ENCODE data around the gene SLC5A9. TPM values are rescaled to one million over a fixed set of nuclear protein-coding genes. Genes with fewer than 3 reads are reported as not detected.
"Not testable (repeated sequence)": the region's sequence is repeated elsewhere in the genome, so short reads cannot be mapped to it uniquely, and the experiment has no call there.

Gene SLC5A9
- not detected in 2 replicates for total RNA-seq (2014; rRNA removed; shearing (Covaris generic))

- DNase-seq (ENCODE audit: low read depth), result no peak
Observed at GRCh38 chr1:48222501-48223242, at the start of gene SLC5A9. Gene SLC5A9, plus strand, starts transcription at chr1:48222716. Its CDS starts 21 bp downstream, at chr1:48222737.

DNA sequence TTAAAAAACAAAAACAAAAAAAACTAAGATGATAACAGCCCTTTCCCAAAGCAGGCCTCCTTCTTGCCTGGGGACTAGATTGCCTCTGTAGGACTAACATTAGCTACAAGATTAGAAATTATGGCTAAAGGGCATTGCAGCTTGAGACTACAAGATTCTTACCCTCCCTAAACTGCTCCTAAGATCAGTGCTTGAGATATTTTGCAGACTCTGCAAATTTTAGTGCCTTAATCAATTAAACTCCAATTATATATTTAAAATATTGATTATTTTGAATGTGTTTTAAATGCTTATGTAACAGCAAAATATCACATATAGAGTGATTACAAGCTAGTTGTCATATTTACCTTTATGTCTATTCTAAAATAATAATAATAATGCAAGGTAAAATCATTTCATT is 47.4 kb upstream of the SLC5A9 start:
- no peak for DNase-seq (ENCODE audit: low read depth)

GRCh38 chr1:48177257-48177656 is 45.3 kb upstream of the SLC5A9 start:
- no peak for DNase-seq (ENCODE audit: low read depth)

DNA sequence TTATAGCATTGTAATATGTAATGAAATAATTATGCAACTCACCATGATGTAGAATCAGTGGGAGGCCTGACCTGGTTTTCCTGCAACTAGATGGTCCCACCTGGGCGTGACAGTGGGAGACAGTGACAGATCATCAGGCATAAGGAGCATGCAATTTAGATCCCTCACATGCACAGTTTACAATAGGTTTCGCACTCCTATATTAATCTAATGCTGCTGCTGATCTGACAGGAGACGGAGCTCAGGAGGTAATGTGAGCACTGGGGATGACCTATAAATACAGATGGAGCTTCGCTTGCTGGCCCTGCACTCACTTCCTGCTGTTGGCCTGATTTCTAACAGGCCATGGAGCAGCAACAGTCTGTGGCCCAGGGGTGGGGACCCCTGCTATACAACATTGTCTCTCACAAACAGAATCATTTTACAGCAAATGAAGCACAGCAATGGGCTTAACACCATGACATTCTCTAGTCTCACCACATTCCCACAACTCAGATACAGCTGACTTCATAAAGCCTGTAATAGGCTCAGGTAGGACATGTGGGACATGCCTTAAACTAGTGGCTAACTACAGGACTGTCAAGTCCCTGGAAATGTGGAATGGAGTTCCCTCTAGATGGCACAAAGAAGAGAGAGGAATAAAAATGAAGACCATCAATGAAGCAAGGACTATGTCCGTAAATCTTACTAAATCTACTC is 40.7 kb upstream of the SLC5A9 start:
- no peak for DNase-seq (ENCODE audit: low read depth)

GRCh38 chr1:48182439-48182838 is 40.1 kb upstream of the SLC5A9 start:
- DNase-seq (ENCODE audit: low read depth), result peak; percentile 44

- DNase-seq (ENCODE audit: low read depth), result no peak
Observed at GRCh38 chr1:48186306-48186839, 36.1 kb upstream of the SLC5A9 start.

- no peak for DNase-seq (ENCODE audit: low read depth)
Observed at GRCh38 chr1:48187969-48188563, 34.5 kb upstream of the SLC5A9 start.

DNA sequence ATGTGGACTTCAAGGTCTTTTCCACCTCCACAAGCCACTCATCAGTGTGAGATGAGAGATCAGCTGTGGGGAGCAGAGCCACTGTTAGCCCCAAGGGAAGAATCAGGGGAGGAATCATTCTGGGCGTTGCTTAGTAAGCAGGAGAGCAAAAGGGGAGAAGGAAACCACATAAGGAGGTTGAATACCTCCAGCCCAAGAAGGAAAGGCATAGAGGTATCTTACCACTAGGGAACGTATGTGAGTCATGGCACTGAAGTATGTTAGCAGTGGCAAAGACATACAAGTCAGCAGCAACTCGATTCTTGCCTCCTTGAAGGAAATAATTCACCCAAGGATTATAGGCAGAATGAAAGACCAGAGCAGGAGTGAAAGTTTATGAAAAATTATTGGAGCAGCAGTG is 31.6 kb upstream of the SLC5A9 start:
- no peak for DNase-seq (ENCODE audit: low read depth)

DNA sequence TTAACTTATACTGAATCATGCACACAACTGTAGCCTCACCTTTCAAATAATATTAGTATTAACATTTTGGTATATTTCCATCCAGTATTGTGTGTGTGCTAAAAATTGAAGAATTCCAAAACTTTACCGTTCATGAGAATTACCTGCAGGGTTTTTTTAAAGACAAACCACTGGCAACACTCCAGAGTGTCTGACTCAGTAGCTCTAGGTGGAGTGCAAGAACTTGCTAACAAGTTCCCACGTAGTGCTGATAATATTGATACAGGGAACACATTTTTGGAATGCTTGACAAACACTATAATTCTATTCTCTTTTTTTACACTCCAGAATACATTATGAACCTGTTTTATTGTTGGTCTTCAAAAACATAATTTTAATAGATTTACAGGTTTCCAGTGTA is 27.7 kb upstream of the SLC5A9 start:
- DNase-seq (ENCODE audit: low read depth), result no peak

DNA sequence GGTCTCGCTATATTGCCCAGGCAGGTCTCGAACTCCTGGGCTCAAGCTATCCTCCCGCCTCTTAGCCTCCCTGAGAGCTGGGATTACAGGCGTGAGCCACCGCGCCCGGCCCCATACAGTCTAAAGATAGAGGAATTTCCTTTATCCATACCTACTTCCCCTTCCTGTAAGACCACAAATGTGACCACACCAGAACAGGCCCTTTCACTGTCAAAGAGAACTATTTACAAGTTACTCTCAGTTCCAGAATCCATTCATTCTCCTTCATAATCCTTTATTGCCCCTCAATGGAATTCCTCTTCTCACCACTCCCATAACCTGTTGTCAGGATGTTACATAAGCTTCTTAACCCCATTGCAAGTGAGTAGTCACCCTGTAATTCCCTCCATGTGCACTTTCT is 26.3 kb upstream of the SLC5A9 start:
- no peak for DNase-seq (ENCODE audit: low read depth)

DNA sequence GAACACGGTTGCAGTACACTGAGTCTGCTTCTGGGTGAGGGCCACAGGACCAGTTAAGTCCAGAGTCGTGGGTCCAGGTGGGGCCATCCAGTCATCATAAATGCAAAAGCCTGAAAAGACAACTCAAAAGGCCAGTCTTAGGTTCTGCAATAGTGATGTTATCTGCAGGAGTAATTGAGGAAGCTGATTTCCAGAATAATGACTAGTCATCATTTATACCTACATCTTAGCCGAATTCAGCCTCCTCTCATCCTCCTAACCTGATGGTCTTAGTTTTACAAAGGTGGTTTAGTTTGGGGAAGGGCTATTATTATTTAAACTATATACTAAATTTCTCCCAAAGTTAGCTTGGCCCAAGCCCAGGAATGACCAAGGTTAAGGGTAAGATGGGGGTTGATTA is 23.5 kb upstream of the SLC5A9 start:
- no peak for DNase-seq (ENCODE audit: low read depth)

DNA sequence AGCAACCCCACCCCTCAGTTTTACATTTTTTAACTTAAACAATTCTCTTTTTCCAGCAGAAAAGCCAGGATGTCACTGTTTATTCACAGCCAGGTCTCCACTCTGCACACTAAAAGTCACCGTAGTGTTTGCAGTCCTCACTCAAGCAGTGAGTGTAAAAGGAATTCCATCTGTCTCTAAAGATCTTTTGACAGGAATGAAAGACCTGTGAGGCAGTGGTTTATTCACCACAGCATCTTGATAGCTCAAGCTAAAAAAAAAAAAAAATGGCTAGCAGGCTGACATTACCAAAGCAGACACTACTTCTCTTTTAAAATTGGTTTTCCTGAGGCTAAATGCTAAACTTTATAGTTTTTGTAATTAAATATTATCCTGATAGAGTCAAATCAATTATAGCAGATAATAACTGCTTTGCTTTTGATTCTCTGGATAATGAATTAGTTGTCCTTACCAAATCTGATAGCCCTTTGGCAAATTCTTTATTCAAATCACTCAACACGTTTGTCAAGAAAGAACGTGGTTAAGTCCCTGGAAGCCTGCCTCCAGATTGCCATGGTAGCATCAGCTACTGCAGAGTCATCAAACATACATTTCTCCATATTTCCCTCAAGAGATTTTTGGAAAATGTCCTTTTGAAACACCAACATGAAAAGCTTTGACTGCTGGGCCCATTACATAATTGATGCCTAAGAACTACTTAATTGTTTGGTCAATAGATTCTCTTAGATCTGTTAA is 22.2 kb upstream of the SLC5A9 start:
- DNase-seq (ENCODE audit: low read depth), result no peak

- peak; percentile 78 for DNase-seq (ENCODE audit: low read depth)
Observed at GRCh38 chr1:48202030-48202752, 20.3 kb upstream of the SLC5A9 start.

DNA sequence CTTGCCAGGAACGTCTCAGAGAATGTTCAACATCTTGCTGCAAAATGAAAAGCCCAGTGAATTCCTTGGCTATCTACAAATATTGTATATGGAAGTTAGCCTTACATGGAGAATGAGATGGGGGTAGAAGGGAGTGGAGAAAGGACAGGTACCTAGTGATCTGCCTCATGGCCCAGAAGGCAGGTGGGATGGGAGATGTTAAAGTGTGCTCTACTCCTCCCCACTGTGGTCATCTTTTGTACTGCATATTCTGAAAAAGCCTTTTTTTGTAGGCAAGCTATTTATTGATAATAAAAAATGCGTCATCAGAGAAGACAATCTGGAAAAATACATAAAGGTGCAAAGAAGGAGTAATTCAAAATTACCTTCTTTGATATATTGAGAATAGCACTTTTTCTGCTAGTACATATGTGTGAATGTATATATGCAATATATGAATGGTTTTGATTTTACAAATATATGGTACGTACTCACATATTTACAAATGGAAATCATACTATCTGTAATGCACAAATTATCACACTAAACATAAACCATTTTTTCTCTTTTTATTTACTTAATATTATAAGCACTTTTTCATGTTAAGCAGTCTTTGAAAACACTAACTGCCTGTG is 19.1 kb upstream of the SLC5A9 start:
- peak; percentile 41 for DNase-seq (ENCODE audit: low read depth)

DNA sequence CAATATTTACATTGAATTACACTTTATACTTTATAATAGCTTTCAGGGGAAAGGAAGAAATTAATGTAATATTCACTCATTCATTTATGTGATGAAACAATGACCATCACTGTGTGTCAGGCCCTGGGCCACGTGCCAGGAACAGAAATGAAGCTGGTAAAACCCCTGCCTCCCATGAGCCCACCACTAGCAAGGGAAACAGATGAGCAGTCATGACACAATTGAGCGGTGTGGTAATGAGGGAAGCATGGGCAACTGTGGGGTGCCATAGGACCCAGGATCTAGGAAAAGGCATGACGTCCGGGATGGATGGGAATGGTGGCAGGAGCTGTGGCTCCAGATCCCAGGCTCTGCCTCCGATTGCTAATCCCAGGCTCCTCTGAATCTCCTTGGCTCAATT is 17.0 kb upstream of the SLC5A9 start:
- DNase-seq (ENCODE audit: low read depth), result no peak

GRCh38 chr1:48206371-48206770 is 16.1 kb upstream of the SLC5A9 start:
- DNase-seq (ENCODE audit: low read depth), result no peak

- no peak for DNase-seq (ENCODE audit: low read depth)
Observed at GRCh38 chr1:48207131-48207530, 15.4 kb upstream of the SLC5A9 start.

GRCh38 chr1:48207536-48208075 is 14.9 kb upstream of the SLC5A9 start:
- DNase-seq (ENCODE audit: low read depth), result no peak

DNA sequence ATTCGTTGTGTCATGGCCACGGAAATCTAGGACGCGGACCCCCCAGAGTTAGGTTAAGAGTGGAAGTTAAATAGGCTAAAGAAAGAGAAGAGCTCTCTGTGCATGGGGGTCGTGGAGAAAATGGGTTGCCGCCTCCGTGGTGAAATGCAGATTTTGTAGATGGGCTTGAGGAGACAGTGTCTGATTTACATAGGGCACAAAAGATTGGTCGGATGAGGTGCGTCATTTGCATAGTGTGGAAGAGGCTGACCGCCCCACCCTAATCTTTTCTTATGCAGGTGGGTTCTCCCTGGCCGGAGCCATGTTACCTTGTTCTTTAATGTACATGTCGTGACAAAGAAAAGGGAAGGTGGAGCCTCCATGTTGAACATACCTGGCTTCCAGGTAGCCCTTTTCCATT is 14.3 kb upstream of the SLC5A9 start:
- no peak for DNase-seq (ENCODE audit: low read depth)

DNA sequence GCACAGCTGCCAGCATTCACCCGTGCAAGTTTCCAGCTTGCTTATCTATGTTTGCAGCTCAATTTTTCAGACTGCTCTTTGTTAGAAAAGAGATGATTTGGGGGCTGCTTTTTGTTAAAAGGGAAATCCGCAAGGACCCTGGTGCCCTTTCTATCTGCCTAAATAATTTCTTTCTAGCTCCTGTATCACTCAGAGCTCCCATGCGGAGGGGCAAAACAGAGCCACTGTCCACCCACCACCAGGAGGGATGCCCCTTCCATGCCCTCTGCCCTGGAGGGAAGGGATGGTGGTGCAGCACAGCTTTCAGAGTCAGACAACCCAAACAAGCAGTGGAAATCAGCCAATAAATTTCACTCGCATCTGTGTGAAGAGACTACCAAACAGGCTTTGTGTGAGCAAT is 13.9 kb upstream of the SLC5A9 start:
- DNase-seq (ENCODE audit: low read depth), result no peak

DNA sequence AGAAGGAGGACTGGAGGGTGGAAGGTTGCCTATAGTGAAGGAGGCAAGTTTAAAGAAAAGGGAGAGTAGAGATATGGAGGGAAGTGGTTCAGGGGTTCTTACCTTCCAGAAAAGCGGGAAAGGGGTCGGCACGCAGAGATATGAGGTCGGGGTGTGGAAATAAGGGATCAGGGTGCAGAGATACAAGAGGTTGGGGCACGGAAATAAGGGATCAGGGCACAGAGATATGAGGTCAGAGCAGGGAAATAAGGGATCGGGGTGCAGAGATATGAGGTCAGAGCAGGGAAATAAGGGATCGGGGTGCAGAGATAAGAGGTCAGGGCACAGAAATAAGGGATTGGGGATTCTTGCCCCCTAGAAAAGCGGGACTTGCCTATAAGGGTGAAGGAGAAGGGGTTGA is 9.1 kb upstream of the SLC5A9 start:
- not testable (repeated sequence) for DNase-seq (ENCODE audit: low read depth)
